T follicular helper cell (primary cell): ENCODE measurements around the gene XCR1.
"Not testable (repeated sequence)": the region's sequence is repeated elsewhere in the genome, so short reads cannot be mapped to it uniquely, and the experiment has no call there.

ENCODE experiments used
- DNase-seq: peaks from one replicate; pipeline ENCODE4 v3.0.0-alpha.2; 2020; ENCODE audit warnings: low read depth

Gene XCR1

DNA sequence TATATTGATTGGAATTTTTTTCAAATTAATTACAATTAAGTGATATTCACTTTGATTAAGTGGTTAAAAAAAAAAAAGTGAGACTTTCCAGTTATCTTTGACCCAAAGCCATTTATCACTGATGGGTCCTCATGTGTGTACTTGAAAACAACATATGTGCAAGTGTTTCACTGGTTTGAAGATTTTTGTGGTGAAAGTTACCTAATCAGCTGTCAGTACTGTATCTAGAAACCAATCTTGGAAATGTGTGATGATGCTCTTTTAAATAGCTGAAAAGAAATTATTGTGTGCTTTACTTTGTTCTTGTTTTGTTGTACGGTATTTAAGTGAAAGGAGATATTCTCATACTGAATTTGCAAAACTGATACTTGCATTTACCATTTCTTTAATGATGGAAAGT lies 11.6 kb upstream of the XCR1 start:
- no peak for DNase-seq

DNA sequence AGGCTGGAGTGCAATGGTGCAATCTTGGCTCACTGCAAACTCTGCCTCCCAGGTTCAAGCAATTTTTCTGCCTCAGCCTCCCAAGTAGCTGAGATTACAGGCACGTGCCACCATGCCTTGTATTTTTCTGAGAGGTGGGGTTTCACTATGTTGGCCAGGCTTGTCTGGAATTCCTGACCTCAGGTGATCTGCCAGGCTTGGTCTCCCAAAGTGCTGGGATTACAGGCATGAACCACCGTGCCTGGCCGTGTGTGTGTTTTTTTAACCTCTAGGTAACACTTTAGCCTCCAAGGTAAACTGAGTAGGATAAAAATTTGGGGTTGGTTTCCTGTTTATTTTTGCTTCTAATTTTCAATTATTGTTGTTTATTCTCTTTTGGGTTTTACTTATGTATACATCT lies 10.8 kb upstream of the XCR1 start:
- not testable (repeated sequence) for DNase-seq

DNA sequence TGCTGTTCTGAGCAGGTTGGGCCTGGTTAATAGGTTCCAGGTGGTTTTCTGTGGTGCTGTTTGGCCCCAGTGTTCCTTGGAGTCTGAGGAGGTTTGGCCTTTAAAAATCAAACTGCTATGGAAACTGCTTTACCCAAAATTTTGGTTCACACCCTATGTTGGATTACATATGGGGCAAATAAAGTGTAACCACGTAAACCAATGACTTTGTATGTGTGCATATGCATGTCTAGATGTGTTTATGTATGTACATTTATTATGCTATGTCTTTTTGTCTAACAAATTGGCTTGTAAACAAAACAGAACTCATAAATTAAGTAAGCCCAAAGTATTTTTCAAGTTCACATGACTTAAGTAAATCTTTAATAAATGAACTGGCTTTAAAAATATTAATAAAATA lies 8.9 kb upstream of the XCR1 start:
- no peak for DNase-seq

DNA sequence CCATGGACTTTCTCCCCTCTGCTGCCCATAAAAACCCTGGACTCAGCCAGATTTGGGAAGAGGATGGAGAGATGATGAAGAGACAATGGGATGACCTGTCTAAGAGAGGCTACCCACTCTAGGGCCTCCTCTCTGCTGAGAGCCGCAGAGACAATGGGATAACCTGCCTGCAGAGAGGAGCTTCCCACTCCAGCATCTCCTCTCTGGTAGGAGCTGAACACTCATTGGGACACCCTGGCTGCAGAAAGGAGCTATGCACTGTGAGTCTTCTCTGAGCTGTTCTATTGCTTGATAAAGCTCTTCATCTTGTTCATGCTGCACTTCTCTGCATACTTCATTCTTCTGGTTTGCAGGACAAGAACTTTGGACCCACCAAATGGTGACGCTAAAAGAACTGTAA lies 4.5 kb upstream of the XCR1 start:
- no peak for DNase-seq

DNA sequence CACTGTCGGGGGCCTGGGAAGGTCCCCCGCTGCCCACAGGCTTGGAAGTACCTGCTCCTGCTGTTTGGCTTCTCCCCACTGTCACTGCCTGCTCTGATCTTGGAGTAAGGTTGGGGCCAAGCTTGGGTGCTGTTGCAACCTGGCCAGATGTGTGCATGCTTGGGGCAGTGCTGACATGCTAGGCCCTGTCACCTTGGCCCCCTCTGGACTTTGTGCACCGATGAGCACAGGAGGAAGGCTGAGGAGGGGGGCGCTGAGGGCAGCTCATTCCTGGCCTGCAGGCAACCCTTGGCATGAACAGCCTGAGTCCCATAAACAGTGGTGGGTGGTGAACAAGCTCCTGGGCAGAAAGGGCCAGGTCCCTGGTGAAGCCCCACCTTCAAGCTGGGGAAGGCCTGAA lies 4.0 kb upstream of the XCR1 start:
- DNase-seq = no peak

DNA sequence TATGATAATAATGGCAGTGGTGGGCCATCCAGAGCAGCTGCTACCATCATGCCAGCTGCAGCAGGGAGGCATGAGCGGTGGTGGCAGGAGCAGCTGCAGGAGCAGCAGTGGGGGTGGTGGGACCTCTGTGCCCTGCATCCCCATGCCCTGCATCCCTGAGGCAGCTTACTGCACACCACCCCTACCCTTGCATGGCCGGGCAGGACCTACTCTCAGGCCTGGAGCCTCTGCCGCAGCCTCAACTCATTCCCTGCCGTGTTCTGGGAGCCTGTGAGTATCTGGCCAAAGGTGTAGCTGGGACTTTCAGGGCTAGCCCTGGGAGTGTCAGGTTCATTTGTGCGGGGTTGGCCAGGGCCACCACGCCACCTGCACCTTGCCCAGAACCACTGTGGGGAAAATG lies 3.3 kb upstream of the XCR1 start:
- no peak for DNase-seq

DNA sequence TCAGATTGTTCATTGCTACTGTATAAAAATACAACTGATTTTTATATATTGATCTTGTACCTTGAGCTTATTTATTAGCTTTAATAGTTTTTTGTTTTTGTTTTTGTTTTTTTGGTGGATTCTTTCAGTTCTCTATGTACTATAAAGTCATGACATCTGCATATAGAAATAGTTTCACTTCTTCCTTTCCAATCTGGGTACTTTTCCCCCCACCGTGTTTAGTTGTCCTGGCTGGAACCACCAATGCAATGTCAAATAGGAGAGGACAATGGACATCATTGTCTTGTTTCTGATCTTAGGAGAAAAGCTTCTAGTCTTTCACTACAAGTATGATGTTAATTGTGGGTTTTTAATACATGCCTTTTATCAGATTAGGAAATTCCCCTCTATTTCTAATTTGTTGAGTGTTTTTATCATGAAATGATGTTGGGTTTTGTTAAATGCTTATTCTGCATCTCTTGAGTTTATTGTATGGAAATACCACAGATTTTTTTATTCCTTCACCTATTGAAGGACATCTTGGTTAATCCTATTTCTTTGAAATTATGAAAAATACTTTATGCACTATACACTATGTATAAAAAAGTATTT lies 2.8 kb upstream of the XCR1 start:
- DNase-seq = no peak

DNA sequence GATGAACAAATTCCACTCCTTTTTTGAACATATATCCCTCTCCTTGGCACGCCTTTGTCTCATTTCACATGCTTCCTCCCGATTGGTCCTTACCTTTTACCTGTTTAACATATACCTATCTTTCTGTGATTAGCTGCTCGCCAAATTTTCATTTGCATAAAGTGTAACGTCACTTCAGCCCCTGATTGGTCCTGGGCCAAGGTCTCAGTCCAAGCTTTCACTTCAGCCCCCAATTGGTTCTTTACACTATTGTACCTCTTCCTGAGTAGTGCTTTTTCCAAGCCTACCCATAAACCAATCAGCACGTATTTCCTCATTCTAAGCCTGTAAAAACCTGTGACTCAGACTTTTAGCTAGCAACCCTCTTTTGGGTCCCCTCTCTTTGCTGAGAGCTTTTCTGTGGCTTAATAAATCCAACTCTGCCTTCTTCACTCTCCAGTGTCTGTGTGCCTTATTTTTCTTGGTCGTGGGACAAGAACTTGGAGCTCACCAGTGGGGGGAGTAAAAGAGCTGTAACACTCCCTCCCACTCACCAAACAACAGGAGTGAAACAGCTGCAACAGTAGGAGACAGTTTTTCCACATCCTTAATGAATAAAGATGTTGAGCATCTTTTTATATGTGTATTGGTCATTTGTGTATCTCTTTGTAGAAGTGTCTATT lies 584 bp upstream of the XCR1 start:
- DNase-seq = no peak

DNA sequence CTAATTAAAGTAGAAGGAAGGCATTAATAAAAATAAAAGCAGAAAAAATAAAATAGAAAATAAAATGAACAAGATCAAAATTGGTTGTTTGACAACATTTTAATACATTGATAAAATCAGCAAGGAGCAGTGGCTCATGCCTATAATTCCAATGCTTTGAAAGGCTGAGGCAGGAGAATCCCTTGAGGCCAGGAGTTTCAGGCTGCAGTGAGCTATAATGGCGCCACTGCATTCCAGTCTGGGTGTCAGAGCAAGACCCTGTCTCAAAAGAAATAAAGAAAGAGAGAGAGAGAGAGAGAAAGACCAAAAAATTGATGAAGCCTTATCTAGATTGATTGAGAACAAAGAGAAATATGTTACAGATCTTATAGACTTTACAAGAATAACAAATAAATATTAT lies 2.1 kb downstream of the XCR1 start:
- no peak for DNase-seq

DNA sequence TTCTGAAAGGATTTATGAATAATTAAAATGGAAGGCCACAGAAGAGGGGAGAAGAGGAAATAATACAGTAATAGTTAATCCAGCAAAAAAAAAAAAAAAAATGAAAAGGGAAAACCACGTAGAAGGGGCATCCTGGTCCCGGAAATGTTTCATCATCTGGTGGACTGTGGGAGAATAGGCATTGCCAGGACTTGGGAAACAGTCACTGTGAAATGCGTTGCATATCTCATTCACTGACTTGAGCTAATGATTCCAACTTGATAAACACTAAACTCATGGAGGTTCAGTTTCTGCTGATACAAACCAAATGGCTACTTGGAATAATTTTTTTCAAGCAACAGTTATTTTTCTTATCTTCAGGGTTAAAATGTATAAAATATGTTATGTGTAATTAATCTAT lies 3.2 kb downstream of the XCR1 start:
- no peak for DNase-seq

DNA sequence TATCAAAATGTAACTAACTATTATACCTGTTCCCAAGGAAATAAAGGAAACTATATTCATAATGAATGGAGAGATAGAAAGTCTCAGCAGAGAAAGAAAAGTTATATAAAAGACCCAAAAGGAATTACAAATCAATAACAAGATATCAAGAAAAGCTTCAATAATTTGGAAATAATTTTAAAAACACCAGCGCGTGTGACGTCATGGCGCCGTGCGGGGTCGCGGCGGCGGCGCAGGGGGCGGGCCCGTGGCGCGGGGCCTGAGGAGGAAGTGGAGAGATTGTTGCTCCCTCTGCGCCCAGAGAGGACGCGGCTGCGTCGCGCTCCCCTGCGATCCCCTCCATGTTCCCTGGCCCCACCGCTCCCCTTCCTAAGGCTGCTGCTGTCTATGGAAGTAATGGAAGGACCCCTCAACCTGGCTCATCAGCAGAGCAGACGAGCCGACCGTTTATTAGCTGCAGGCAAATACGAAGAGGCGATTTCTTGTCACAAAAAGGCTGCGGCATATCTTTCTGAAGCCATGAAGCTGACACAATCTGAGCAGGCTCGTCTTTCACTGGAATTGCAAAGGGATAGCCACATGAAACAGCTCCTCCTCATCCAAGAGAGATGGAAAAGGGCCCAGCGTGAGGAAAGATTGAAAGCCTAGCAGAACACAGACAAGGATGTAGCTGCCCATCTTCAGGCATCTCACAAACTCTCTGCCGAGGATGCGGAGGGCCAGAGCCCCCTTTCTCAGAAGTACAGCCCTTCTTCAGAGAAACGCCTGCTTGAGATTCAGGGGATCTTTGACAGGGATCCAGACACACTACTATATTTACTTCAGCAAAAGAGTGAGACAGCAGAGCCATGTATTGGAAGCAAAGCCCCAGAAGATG lies 4.1 kb downstream of the XCR1 start:
- DNase-seq = no peak

DNA sequence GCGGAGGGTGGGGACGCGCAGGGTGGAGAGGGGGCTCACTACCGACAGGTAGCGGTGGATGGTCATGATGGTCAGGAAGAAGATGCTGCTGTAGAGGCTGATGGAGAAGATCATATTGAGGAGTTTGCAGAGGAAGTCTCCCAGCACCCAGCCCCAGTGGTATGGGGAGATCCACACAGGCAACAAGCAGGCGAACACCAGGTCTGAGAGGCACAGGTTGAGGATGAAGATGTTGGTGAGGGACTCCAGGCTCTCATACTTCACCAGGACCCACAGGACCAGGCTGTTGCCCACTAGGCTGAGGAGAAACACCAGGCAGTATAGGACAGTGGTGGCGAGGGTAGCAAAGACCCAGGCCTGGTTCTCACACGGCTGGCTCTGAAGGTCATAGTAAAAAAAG lies 5.8 kb downstream of the XCR1 start:
- DNase-seq = no peak

DNA sequence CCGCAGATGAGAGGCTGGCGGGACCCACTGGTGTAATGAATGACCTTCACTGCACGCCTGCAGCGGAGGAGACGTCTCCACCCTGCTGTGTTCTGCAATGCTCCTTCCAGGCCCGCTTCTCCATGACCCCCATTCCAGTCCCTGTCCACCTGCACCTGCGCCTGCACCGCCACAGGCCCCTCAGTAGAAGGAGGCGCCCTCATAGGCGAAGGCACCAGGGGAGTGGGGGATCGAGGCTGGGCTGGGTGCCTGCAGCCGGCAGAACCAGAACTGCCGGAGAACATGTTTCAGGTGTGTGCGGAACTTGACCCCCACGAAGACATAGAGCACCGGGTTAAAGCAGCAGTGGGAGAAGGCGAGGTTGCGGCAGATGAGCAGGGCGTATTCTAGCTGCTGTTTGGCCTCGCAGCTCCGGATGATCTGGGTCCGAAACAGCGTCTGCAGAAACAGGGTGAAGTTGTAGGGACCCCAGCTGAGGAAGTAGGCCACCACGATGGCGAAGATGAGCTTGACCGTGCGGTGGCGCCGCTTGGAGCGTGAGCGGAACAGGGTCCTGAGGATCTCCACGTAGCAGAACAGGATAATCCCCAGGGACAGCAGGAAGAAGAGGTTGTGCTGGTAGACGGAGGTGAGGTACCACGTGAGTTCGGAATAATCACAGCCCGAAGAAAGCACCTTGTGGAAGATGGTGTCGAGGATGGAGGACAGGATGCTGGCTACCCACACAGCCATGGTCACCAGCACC lies 6.3 kb downstream of the XCR1 start:
- no peak for DNase-seq

DNA sequence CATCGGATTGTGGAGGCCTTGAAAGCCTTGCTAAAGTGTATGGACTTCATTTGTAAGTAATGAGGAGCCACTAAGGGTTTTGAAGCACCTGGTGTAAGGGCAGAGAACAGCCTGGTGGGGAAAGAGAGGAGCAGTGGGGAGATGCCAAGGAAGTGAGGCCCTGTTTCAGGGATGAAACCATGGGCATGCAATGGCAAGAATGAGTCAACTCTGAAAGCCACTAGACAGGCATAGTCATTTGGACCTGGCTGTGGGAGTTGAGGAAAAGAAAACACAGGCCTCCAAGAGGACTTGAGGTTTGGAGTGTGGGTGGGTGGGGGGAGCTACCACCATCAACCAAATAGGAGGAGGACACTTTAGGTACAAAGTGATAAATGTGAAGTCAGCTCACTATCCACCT lies 7.6 kb downstream of the XCR1 start:
- DNase-seq = no peak

DNA sequence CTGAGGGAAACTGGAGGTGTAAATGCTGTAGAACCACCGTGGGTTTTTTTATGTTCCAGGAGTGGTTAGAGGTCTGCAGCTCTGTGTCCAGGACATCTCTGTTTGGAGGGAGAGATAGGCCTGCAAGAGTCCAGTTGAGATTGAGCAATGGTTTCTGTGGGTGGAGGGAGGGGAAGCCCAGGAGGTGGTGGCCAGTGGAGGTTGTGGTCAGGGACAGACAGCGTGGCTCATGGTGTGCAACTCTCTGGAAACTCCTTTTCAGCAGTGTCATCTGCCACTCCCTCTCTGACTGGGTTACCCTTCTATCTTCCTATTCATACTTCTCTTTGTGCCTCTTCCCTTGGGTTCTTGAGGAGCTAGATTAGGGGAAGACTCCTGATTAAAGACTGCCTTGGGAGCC lies 9.6 kb downstream of the XCR1 start:
- no peak for DNase-seq

DNA sequence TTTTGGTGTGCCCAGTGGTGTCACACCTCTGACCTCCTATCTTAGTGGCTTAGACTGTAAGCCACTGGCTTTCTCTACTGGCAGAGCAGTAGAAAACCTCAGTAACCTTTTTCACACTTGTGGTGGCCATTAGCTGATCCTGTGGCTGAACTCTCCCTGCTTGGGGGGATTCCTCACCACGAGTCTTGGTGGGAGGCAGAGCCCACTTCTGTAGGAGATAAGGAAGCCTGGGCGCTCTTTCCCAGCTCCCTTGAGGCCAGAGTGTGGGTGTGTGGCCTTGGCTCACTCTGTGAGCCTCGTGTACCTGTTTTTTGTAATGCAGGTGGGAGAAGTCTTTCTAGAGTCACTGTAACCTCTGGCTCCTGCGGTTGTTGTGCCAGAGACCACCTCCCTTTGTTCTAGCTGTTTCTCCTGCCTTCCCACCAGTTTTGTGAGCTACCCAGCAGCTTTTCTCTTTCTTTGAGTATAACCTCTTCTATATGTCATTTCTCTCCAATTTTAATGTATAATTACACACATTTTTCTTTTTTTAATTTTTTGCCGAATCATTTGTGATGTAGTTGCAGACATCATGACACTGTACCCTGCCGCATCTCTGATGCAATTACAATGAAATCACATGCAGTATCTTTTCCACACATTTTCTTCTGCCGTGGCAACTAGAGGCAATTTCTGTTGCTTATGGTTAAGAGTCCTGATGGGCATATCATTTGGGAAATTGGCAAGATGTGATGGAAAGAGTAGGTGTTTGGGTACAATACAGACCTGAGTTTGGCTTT lies 13.8 kb downstream of the XCR1 start:
- no peak for DNase-seq

DNA sequence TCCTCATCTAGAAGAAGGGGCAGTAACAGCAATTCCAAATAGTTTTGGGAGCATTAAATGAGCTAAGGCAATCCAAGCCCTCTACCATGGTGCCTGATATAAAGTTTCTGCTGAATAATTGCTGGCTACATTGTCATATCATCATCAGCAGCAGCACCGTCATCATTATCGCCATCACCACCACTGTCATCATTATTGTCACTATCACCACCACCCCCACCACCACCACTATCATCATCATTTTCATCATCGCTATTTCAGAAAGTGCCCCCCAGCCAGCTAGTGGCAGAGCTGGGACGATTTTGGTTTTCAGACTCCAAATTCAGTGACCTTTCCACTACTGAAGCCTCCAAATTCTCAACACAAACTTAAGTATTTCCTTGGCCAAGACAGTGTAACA lies 15.0 kb downstream of the XCR1 start:
- DNase-seq = no peak

DNA sequence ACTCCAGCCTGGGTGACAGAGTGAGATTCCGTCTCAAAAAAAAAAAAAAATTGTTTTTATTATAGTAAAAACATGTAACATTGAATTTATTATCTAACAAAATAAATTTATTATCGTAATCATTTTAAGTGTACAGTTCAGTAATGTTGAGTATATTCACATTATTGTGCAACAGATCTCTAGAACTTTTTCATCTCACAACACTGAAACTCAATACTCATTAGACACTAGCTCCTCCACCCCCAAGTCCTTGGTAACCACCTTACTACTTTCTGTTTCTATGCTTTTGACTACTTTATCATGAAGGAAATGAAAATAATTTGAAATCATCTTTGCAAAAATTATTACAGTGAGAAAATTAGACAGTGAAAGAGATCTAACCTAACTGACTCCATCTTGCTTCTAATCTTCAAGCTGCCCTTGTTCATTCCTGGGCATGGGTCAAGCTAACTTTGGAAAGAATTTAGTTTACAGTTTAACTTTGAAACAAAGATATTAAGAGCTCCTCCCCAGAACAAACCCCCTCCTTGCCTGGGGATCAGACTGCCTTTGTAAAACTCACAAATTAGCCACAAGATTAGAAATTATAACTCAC lies 16.7 kb downstream of the XCR1 start:
- no peak for DNase-seq

DNA sequence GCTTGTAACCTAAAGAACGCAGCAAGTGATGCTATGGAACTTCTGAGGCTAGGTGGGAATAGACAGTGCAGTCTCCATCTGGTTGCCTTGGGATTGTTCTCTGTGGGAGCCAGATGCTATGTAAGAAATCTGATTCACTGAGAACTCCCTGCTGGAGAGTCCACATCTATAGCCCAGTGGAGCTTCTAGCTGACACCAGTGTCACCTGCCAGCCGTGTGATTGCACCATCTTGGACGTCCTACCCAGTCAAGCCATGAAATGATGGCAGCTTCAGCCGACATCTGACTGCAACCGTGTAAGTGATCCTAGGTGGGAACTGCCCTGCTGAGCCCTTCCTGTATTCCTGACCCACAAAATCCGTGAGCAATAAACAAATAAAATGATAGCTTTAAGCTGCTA lies 19.2 kb downstream of the XCR1 start:
- no peak for DNase-seq

DNA sequence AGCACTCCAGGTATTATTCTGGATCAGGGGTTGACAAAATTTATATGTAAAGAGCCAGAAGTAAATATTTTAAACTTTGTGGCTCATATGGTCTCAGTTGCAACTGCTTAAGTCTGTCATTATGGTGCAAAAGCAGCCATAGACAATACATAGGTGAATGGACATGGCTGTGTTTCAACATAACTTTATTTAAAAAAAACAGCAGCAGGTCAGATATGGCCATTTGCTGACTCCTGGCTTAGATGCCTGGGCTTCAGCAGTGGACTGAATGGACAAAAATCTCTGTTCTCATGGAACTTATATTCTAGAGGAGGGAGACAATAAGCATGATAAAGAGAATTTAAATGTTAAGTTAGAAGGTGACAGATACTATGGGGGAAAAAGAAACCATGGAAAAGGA lies 20.0 kb downstream of the XCR1 start:
- no peak for DNase-seq

DNA sequence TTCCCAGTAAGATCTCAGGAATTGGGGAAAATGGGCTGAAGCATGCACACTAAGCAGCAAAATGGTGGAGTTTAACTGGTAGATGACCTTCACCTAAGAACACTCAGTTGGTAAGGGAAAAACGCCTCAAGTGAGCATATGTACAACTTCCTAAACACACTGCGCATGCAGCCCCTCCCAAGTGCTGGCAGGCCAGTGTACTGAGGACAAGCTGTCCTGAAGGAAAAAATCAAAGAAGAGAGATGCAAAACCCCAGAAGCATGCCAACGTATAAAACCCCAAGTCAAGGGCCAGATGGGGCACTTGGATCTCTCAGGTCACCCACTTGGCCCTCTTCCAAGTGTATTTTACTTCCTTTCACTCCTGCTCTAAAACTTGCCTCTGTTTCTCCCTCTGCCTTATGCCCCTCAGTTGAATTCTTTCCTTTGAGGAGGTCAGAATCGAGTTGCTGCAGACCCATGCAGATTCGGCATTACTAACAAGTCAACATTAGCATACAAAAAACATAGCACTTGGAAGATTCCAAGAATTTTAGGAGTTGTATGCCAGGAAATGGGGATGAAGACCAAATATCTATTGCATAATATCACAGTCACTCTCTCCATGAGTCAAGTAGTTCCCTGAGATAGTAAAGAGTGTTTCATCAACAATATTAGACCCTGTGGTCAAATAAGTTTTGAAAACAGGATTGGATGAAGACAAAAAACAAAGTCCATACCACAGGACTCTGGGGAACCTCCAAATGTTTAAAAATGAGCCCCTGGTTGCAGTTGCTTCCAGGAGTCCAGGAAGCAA lies 20.8 kb downstream of the XCR1 start:
- no peak for DNase-seq
